GM21717 (cell line): ENCODE data around the gene TMEM130.
"Not testable (repeated sequence)": the region's sequence is repeated elsewhere in the genome, so short reads cannot be mapped to it uniquely, and the experiment has no call there.

ENCODE experiments used
- ATAC-seq: cut with Tn5 transposase; IDR thresholded peaks from one replicate; pipeline ENCODE4 v1.9.1; 2021; ENCODE audit warnings: mild to moderate bottlenecking, moderate library complexity; ENCODE audit not compliant: unreplicated experiment

The TMEM130 gene

GRCh38 chr7:98842552-98842951 is 27.3 kb downstream of the TMEM130 start:
- not testable (repeated sequence) for ATAC-seq

DNA sequence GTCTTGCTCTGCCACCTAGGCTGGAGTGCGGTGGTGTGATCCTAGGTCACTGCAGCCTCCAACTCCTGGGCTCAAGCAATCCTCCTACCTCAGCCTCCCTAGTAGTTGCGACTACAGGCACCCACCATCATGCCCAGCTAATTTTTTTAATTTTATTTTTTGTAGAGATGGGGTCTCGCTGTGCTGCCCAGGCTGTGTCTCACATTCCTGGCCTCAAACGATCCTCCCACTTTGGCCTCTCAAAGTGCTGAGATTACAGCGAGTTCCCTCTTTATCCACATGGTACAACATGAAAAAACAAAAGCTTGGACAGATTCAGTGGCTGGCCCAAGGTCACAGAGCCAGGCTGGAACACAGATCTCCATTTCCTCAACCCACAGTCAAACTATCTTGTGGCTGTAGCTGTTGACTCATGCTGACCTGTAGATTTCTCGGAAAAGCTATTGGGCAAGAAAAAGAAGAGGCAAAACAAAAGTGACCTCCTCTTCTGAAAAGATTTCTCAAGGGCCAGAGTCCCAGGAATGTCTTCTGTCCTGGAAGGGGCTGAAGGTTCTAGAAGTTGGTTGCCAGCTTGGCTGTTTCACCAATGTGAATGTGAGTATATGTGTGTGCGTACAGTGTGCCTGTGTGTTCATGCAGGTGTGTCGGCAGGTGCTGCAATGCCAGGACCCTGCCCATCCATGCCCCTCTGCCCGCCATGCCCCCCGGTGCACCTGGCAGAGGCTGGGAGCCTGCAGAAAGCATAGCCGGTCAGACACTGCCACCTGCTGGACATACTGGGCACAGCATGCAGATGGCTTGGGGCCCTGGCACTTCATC is 28.4 kb downstream of the TMEM130 start:
- no peak for ATAC-seq

- ATAC-seq, result no peak
Observed at GRCh38 chr7:98840722-98841121, 29.1 kb downstream of the TMEM130 start.

DNA sequence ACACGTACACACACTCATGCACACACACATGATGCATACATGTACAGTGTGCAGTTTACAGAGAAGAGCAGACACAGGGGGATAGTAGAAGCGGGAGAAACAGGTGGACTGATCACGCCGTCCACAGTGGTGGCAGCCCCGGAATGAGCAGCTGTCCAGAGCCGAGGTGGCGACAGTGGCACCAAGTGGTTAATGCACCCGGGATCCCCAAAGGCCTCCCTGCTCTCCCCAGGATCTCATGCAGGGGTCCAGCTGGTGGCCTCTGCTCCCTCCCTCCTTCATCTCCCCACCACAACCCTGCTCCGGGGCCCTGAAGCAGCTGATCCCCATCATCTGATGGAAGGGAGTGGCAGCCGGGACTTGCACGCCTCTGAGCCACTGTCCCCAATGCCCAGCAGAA is 29.7 kb downstream of the TMEM130 start:
- no peak for ATAC-seq

DNA sequence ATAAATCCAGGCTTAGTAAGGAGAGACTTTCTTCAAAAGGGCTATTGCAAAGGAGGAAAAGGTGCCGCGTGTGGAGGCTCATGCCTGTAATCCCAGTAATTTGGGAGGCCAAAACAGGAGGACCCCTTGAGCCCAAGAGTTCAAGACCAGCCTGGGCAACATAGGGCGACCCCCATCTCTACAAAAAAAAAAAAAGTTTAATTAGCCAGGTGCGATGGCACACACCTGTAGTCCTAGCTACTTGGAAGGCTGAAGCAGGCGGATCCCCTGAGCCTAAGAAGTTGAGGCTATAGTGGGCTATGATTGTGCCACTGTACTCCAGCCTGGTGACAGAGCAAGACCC is 32.2 kb downstream of the TMEM130 start:
- no peak for ATAC-seq

DNA sequence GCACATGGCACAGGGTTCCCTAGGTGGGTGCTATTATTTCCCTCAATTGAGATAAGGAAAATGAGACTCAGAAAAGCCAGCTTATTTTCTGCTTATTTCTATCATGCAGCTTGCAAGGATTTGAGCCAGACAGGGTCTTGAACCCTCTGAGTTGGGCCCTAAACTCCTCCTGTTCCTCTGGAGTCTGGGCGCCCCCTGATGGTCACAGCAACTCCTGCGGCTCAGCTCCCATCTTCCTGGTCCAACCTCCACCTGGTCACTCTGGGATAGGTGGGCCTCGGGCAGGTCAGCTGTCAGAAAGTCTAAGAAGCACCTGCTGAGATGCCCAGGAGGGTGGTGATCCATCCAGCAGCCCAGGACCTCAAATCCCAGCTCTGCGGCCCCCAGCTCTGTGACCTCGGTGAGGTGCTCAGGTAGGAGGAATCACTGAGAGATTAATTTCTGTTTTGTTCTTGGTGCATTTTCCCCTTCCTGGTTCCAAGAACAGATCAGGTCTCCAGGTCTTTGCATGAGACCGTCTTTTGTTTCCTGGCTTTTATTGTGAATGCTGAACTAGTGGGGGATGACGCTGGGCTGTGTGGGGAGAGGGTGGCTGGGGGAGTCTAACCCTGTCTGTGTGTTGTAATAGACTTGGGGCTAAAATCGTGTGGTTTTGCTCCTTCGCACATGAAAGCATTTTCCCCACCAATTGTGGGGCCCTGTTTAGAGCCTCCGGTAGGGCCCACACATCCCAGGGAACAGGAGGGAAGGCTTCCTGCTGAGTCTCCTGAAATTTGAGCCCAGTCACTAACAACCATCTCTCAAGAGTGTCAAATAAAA is 32.8 kb downstream of the TMEM130 start:
- ATAC-seq, result no peak

GRCh38 chr7:98834949-98835348 is 34.9 kb downstream of the TMEM130 start:
- ATAC-seq, result no peak

GRCh38 chr7:98833022-98833421 is 36.8 kb downstream of the TMEM130 start:
- no peak for ATAC-seq

- ATAC-seq, result no peak
Observed at GRCh38 chr7:98831641-98832221, 38.1 kb downstream of the TMEM130 start.

- ATAC-seq, result no peak
Observed at GRCh38 chr7:98830972-98831548, 38.8 kb downstream of the TMEM130 start.

- no peak for ATAC-seq
Observed at GRCh38 chr7:98828368-98828767, 41.4 kb downstream of the TMEM130 start.

DNA sequence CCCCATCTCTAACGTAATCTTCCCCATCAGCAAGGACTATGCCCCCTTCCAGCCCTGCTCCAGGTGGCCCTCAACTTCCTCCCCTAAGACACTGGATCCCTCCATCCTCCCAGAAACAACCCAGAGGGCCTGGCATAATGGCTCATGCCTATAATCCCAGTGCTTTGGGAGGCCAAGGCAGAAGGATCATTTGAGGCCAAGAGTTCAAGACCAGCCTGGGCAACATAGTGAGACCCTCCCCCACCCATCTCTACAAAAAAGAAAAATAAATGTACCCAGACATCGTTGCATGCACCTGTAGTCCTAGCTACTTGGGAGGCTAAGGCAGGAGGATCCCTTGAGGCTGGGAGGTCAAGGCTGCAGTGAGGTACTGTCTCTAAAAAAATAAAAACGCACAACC is 42.6 kb downstream of the TMEM130 start:
- ATAC-seq, result no peak

- no peak for ATAC-seq
Observed at GRCh38 chr7:98826811-98827231, 43.0 kb downstream of the TMEM130 start.

GRCh38 chr7:98826387-98826786 is 43.4 kb downstream of the TMEM130 start:
- ATAC-seq, result no peak

DNA sequence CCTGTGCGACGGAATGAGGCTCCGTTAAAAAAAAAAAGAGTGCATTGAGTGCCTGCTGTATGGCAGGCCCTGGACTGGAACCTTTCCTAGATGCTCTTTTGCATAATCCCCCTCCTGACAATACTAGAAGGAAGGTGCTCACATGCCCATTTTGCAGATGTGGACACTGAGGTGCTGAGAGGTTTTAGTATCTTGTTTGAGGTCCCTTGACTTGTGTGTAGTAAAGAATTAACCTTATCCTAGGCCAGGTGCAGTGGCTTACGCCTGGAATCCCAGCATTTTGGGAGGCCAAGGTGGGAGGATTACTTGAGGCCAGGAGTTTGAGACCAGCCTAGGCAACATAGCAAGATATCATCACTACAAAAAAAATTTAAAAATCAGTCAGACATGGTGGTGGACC is 46.6 kb downstream of the TMEM130 start:
- ATAC-seq, result no peak

DNA sequence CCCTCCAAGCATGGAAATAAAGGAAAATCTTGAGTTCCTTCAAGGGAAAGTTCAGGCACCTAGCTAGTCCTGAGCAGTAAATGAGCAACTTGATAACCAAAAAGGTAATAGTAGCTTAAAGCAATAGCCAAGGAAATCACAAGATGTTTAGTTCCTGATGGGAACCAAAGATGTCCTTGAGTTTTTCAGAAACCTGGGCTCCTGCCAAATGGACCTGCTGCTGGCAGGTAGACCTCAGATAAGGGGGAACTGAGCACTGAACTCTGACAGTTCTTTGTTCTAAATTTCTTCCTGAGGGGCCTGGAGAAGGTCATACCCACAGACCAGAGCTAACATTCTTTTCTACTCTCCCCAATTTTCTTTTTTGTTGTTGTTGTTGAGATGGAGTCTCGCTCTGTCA is 48.5 kb downstream of the TMEM130 start:
- no peak for ATAC-seq

GRCh38 chr7:98816967-98817710 is 52.7 kb downstream of the TMEM130 start:
- ATAC-seq, result no peak

- ATAC-seq, result no peak
Observed at GRCh38 chr7:98816241-98816640, 53.6 kb downstream of the TMEM130 start.

GRCh38 chr7:98815313-98815712 is 54.5 kb downstream of the TMEM130 start:
- no peak for ATAC-seq

- no peak for ATAC-seq
Observed at GRCh38 chr7:98811299-98811698, 58.5 kb downstream of the TMEM130 start.
